Occipital lobe (tissue), 2 donors: ENCODE measurements around the gene USP47. TPM values are rescaled to one million over a fixed set of nuclear protein-coding genes. Genes with fewer than 3 reads are reported as not detected.
A peak's percentile ranks its signal among the peaks of the same experiment; 100 is the strongest.

Source experiments
- DNase-seq: peaks from one replicate; lab custom pipeline; 2025; lab: John Stamatoyannopoulos, UW
- total RNA-seq: library from RNA; depleted of rRNA; stranded (reverse); fragments of >200 nt; gene quantifications from one replicate; pipeline ENCODE4 v1.2.3, GENCODE V29; 2014

USP47 gene
- total RNA-seq, 1 donor from 2014 or later = 154 TPM

DNA sequence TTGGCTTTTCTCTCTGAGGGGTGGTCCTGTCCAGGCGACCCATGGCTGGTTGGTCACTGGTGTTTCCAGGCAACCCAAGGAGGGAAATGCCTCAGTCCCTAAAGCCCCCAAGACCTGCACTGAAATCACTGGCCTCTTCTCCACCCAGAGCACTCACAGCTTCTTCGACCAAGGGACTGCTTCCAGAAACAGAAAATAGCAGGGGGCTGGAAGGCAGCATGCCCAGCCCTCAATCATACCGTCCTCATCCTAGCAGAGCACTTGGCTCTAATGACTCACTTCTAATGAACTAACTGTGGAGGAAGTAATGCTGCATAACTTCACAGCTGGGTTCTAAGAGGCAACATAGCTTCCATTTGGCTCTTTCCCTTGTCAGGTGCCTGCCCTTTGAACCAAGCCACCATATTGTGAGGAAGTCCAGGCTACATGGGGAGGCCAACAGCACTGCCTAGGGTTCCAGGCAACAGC lies 139.1 kb downstream of the USP47 start:
- DNase-seq = no peak

DNA sequence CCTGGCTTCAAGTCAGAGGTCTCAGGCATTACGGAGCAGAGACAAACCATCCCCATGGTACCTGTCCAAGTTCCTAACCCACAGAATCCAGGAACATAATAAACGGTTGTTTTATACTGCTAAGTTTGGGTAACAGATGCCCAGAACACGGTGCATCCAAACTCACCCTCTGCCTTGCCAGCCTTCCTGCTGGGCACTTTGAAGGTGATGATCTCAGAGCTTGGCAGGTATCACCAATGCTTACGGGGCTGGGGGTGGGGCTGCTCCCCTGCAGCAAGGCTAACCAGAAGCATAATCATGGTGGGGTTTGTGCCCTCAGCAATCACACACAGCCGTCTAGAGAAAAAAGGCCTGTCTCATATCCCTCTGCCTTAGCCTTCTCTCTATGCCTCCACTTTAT lies 139.6 kb downstream of the USP47 start:
- DNase-seq = no peak

DNA sequence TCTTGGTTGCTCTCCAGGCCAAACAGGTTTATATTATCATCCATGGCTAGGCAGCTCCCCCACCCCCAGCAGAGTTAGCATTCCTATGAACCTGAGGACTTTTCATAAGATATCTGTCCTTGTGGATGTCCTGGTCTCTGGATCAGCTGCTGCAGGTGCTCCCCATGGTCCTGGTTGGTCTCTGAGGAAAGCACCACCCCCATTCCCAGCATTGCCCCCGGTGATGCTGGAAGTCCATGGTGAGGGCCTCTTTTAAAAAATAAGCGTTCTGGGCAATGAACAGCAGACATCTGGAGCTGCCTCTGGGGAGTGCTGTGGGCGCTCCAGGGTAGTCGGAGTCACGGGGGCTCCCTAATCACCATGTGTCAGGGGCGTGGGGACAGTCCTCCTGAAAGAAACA lies 140.1 kb downstream of the USP47 start:
- DNase-seq = no peak

DNA sequence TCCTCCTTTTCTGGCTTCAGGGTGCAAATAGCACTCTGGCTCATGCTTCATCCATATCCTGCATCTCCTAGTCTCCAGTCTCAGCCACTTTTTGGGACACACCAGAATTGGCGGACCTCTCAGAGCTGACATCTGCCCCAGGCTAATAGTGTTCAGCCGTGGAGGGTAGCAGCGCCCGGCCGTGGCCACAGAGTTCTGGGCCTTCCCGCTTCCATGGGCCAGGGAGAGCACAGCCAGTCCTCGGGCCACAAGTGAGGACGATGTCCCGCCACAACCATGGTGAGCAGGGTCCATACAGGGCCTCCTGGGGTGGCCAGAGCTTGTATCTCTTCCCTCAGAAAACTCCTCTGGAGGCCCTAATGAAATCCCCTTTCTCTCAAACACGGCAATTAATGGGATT lies 140.7 kb downstream of the USP47 start:
- DNase-seq = no peak

DNA sequence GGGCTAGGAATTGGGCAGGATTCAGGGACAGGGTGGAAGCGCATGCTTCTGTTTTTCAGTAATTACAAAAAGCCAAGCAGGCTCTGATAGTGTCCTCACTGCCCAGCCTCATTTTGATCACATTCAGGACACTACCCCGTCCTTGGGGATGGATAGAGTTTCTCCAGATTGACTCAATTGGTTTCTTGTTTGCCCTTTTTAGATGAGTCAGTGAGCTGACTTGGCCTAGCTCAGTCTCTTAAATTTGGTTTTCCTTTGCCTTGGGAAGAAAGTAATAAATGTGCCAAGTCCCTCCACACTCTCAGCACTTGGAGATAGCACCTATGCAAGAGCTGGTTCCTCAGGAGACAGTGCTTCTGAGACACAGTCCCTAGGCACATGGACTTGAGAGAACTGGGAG lies 141.2 kb downstream of the USP47 start:
- DNase-seq = no peak

DNA sequence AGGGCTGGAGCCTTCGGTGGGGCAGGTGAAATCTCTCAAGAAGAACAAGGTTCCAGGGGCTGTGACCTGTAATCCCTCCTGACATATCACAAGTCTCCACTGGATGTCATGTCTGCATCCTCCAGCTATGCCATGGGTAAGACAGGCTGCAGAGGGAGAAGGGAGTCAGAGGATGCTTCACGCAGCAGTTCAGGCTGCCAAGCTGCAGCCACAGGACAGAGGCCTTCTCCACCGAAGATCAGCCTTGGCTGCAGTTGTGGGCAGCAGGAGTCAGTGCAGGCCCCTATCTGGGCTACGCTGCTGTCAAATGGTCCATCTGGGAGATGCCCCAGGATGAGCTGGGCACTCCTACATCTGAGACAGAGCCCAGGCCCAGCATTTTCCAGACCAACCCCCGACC lies 141.7 kb downstream of the USP47 start:
- no peak for DNase-seq

DNA sequence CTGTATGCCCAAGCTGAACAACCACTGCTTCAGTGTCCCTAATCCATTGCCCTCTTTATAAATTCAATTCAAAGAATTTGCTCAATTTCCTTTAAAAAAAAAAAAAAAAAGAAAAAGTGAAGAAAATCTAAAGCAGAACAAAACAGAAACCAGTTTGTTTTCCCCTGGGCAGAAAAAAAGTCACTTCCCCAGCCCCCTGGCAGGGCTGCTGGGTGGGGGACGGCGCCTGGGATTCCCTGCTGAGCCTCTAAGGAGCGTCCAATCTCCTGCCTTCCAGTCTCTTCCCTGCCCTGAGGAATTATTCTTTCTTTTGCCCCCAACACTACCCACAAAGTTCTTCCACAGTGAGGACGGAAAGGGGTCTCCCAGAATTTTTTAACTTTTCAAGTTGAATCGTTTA lies 142.8 kb downstream of the USP47 start:
- no peak for DNase-seq

DNA sequence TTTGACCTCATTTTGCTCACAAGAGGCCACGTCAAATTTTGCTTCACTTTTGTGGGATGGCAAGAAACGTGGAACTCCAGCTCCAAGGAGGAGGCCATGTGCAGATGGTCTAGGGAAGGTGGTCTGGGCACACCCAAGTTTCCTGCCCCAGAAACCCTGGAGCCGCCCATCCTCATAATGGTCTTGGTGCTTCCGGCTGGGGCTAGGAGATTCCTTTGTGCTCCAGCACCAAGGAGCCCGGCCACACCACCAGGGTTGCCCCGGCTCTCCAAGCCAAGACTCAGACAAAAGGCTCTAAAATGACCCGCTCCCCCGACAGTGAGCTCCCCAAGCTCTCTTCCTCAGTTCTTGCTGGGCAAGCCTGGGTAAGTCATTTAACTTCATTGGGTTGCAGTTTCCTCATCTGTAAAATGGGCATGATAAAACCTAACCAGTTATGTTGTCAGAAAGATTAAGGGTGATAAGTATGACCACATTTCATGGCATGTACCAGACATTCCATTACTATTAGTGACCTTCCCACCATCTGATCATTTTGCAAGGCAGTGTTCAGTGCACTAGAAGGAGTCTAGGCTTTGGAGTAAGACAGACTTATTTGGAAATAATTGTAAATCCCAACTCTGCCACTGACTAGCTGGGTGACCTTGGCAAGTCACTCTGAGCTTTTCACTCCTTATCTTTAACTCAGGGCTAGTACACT lies 143.4 kb downstream of the USP47 start:
- DNase-seq = no peak

DNA sequence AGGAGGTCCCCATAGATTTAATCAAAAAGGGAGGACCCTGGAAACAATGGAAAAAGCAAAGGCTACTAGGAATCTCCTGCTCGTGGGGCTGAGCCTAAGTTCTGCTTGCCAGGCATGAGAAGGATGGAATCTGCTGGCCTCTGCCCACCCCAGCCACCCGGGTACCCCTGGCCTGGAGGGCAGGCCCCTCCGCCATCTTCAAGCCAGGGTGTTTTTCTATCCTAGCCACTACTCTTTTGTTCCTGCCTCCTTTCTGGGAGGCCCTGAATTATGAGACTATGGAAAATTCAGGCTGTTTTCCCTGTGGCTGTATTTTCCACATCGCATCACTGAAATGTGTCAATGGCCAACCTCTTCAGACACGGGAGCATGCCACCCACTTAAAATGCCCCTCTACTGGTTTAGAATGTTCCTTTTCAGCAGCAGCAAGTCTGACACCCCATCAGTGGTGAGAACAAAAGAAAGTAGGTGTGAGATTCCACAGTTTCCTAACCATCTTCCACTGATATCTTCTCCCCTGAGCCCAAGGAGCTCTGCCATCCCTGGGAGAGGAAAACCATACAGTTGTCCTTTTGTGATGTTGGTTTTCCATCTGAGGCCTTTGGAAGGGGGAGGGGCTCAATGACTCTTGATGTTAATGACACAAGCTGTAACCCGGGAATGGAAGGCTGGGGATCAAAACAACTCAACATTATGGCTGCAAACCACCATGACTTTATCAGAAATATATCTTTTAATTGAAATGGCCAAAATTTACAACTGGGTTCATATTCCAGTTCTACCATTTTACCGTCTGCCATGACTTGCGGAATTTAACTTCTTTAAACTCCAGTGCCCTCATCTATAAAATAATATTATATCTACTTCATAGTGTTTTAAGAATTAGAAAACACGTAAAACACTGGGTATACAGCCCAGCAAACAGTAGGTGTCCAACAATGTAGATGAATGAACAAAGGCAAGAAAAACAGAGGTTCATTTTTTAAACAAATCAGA lies 144.5 kb downstream of the USP47 start:
- no peak for DNase-seq

DNA sequence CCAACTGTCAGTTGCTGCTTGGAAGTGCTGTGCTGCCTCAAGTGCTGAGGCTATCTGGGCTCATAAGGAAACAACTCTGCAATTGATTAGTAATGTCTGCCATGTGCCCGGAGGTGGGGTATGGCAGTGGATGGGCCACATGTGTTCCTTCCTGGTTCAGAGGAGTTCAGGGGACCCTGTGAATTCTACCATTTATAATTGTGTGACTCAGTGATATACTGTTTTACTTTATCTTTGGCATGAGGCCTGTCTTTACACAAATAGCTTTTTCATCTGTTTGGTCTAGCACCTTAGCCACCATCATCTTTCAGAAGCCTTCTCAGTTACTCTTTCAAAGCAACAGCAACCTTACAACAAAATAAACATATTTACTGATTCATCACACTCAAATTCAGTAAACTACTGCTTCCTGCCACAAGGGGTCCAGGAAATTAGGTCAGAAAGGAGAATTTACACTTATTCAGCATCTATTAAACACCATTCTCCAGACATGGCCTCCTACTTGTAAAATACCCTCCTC lies 145.8 kb downstream of the USP47 start:
- DNase-seq = no peak

DNA sequence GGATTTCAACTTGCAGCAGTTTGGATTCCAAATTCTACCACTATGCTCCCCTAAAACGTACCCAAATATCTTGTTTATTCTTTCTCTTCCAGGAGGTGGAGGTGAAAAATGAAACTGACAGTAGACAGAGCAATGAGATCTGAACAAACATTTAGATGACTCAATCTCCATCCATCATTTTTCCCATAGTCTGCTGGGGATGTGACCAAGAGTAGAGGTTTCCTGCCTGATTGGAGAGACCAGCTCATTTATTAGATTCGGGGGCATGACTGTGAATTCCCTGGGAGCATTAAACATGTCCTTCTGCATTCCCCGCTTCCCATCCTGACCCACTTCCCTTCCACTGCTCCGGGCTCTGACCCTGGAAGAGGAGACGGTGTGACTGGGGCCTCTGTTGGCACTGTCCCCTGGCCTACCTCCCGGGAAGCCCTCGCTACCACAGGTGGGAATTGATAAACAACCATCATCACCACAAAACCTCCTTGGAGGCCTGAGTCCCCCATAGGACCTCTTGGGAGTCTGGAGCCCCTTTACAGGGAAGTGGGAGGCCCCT lies 146.4 kb downstream of the USP47 start:
- DNase-seq = no peak

DNA sequence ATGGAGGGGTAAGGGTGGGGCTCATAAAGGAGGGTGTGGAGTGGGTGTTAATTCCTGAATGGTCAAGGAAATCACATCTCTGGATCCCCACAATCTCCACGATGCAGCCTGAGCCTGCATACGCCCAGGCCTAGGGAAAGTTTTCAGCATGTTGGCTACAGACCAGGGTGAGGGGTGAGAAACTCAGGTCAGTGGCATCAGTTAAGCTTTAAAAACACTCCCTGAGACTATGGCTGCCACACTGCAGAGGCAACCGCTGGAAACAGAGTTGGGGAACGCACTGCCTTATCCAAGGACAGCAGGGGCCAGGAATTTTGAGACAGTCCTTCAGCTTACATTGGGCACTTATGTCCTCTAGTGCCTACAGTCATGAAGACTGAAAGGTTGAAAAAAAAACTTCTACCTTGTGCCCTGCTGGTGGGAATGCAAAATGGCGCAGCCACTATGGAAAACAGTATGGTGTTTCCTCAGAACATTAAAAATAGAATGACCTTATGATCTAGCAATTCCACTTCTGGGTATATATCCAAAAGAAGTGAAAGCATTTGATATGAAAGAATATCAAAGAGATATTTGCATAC lies 147.0 kb downstream of the USP47 start:
- no peak for DNase-seq

DNA sequence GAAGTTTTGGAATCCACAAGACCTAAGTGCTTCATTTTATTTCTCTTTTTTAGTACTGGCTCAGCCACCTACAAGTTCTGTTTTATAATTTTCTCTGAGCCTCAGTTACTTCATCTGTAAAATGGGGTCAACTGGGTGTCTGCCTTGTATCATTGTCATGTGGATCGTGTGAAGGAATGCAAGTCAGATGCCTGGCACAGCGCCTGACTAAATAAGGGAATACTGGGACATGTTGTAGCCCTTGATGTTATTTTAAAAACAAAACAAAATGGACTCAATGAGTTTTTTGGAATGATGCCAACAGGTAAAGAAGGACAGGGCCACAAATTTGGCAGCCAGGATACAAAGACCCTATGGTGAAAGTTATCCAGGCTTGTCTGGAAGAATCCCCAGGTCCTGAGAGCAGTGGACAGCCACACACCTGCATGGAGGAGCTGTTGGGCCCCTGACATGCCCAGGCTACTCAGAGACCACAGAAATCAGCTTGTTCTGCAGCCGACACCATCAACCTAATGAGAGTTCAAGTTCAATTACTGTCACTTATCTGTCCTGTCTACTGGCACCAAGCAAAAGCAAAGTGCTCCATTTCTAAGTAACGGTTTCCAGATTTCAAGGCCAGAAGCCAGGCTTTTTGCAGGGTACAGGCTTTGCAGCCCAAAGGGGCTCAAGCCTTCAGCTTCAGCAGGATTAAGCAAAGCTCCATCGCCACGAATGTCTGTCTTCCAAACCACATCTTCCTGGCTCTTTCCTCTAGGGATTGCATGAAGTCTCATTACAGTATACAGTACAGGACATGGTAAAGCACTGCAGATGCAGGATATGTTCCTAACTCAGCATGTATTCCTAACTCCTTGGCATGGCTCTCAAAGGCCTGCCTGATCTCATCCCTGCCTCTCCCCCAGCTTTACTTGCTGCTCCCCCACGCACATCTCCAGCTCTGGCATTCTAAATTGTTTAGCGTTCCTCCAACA lies 148.3 kb downstream of the USP47 start:
- peak; percentile 36 for DNase-seq

DNA sequence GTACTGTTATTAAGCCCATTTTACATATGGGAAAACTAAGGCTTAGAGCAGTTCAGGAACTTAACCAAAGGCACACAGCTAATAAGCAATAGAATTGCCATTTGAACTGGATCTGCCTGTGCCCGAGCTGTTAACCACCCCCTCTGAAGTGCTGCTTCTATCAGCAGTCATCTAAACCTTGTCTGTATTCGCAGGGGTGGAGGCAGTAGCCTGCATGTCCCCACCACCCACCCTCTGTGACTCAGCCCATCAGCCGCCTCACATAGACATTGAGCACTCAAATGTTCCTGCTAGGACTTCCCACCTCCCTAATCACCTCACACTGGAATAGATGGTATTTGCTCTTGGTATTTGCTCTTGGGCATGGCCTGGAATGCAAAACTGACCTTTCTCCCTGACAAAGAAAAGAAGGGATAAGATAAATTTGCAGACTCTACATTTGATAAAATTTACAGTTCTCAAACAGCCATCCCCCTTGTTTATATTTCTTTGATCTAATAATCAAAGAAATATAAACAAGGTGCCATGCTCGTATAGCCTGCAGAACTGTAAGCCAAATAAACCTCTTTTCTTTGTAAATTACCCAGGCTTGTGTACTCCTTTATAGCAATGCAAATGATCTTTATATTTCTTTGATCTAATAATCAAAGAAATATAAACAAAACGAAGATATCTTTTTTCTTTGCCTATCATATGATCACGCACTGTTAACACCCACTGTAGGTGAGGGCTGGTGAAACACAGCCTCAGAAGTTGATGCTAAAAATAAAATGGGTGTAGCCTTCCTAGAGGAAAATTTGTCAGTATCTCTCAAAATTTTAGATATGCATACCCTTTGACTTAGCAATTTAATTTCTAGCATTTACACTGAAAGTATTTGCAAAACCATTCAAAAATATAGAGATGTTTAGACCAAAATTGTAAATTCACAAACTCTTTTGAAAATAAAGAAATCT lies 150.8 kb downstream of the USP47 start:
- DNase-seq = peak; percentile 50

DNA sequence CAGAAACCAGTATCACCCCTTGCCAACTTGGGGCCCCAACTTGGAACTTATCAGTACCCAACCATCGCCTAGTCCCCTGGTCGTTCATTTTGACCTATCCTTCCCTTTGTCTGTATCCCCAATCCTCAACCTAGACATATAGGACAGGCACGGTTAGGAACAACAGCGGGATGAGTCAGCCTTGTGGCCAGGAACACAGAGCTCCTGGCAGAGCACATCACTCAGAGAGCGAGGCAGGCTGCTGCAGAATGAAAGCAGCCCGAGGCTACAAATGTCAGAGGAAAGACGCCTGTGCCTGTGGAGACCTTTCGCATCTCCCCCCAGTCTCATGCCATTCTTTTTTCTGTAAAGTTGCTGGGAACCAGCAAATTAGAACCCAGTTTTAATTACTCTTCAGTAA lies 152.1 kb downstream of the USP47 start:
- peak; percentile 78 for DNase-seq

DNA sequence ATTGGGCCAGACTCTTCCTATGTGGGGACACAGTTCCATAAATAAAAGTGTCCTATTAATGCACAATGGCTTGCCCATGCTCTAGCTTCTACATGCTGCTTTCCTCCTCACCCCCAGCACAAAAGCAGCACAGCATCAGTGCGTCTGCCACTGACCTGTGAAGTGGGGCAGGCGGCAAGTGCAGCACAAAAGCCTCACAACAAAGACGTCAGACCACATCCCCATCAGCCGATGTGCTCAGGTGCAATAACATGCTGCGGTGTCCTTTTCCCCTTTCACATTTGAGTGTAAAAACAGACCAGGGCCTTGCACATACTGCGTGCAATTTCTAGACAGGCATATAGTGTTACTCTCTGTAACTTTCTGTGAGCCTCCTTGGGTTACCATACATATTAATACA lies 153.8 kb downstream of the USP47 start:
- DNase-seq = no peak

DNA sequence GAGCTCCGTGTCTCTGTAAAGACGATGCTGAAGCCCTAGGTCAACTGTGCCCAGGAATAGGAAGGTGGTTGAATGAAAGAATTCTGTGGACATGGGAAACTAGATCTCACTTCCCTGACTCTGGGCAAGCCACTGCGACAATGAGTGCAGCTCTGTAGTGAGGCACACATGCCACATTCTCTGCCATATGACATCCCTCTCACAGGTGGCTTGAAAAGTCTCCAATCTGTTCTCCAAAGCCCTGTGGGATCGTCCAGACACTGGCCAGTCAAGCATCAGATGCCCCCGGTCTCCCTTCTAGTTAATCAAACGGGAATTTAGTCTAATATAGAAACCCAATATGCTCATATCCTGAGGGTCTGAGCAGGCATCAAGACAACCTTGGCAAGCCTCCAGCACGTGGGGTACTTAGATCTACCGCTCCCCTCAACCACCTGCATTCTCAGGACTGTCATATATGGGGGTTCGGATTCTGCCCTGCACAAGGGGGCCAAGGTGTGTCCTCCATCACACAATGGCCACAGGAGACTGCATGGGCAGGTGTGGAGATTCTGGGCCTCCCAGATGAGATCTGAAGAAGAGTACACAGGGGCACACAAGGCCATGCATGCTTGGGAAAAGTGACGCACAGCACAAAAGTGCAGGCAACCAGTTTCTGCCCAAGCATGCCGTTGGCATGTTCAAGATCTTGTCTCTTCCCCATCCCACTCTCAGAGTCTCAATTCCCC lies 154.7 kb downstream of the USP47 start:
- DNase-seq = no peak

DNA sequence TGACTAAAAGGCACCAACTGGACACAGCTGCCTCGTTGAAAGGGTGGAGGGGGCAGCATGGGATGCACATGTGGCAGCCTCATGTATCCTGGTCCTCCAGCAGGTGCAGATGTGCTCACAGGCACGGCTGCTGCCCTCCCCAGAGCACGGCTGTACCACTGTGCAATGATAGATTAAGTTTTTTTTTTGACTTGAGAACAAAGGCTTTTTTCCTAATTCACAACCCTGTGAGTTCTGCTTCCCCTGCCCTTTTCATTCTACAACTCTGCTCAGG lies 155.2 kb downstream of the USP47 start:
- DNase-seq = no peak
